Type B pancreatic cell (in vitro differentiated cells): Measurements from ENCODE around the gene TAMALIN. TPM values are rescaled to one million over a fixed set of nuclear protein-coding genes. Genes with fewer than 3 reads are reported as not detected.

Source experiments
- DNase-seq: peaks from one replicate; pipeline ENCODE4 v3.0.0; 2021; ENCODE audit warnings: mixed read lengths; ENCODE audit not compliant: unreplicated experiment; ENCODE audit errors: extremely low spot score
- H3K27ac Mint-ChIP-seq: 2 replicates; pipeline ENCODE4 v1.8.0; 2021; ENCODE audit warnings: mild to moderate bottlenecking, mixed read lengths
- H3K27me3 Mint-ChIP-seq: 2 replicates; pipeline ENCODE4 v1.8.0; 2021; ENCODE audit warnings: mixed read lengths
- H3K36me3 Mint-ChIP-seq: 2 replicates; pipeline ENCODE4 v1.8.0; 2021; ENCODE audit warnings: mixed read lengths
- H3K4me1 Mint-ChIP-seq: one replicate; pipeline ENCODE4 v1.8.0; 2021; ENCODE audit warnings: mixed read lengths; ENCODE audit not compliant: unreplicated experiment
- H3K4me3 Mint-ChIP-seq: 2 replicates; pipeline ENCODE4 v1.8.0; 2021; ENCODE audit warnings: mild to moderate bottlenecking, mixed read lengths
- H3K9me3 Mint-ChIP-seq: 2 replicates; pipeline ENCODE4 v1.8.0; 2021; ENCODE audit warnings: mixed read lengths
- total RNA-seq: library from RNA; stranded (reverse); gene quantifications from 2 replicates; pipeline ENCODE4 v1.2.1, GENCODE V29; 2021; ENCODE audit warnings: low replicate concordance
- TF ChIP-seq, protein P1 (sequence below): fragments of 200-600 bp; sonication (generic); conservative IDR thresholded peaks from 2 replicates; pipeline ENCODE4 v1.5.0; 2021; ENCODE audit warnings: antibody characterized with exemption, mild to moderate bottlenecking

TAMALIN gene
- total RNA-seq, 1 donor from 2014 or later = 16.5 TPM

DNA sequence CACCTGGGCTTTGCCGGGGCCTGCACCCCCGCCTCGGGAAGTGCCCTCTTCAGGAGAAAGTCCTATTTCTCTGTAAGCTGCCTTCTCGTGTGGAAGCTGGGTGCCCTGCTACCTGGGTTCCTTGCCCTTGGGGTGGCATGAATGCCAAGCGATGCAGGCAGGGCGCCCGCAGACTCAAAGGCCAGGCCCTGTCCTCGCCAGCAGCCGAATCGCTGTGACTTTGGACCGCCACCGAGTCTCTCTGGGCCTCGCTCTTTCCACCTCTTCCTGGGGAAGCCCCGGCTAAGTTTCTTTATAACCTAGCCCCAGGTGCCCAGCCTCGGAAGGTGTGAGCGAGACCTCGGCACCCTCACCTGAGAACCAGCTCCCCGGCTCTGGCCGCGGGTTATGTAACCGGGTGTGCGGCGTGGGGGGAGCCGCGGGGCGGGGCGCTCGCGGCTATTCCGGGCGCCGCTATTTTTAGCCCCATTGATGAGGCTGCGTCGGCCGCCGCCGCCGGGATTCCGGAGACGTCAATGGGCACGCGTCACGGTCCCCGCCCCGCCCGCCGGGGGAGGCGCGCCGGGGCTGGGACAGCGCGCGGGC, 29.9 kb downstream of the TAMALIN start:
- Mint-ChIP-seq H3K4me1 (peaks cover 21% of the 10 kb centered on the region), H3K27me3 (peaks cover 36% of the 10 kb centered on the region), H3K9me3 (no peaks in the 10 kb centered on the region), H3K4me3 (peak overlapping the region; percentile 84), H3K36me3 (no peaks in the 10 kb centered on the region), H3K27ac (peak overlapping the region; percentile 86)
- no peak for DNase-seq
- TF ChIP-seq, protein P1, sequence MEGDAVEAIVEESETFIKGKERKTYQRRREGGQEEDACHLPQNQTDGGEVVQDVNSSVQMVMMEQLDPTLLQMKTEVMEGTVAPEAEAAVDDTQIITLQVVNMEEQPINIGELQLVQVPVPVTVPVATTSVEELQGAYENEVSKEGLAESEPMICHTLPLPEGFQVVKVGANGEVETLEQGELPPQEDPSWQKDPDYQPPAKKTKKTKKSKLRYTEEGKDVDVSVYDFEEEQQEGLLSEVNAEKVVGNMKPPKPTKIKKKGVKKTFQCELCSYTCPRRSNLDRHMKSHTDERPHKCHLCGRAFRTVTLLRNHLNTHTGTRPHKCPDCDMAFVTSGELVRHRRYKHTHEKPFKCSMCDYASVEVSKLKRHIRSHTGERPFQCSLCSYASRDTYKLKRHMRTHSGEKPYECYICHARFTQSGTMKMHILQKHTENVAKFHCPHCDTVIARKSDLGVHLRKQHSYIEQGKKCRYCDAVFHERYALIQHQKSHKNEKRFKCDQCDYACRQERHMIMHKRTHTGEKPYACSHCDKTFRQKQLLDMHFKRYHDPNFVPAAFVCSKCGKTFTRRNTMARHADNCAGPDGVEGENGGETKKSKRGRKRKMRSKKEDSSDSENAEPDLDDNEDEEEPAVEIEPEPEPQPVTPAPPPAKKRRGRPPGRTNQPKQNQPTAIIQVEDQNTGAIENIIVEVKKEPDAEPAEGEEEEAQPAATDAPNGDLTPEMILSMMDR = no peak

GRCh38 chr12:52037248-52037861, 30.6 kb downstream of the TAMALIN start:
- peaks cover 36% of the 10 kb centered on the region for H3K27me3 Mint-ChIP-seq
- no peak for DNase-seq
- TF ChIP-seq, protein P1 = peak; percentile 18
- no peaks in the 10 kb centered on the region for H3K36me3 Mint-ChIP-seq
- no peaks in the 10 kb centered on the region for H3K9me3 Mint-ChIP-seq
- H3K27ac Mint-ChIP-seq = peak overlapping the region; percentile 84
- H3K4me3 Mint-ChIP-seq = peak overlapping the region; percentile 87
- peaks cover 16% of the 10 kb centered on the region for H3K4me1 Mint-ChIP-seq

DNA sequence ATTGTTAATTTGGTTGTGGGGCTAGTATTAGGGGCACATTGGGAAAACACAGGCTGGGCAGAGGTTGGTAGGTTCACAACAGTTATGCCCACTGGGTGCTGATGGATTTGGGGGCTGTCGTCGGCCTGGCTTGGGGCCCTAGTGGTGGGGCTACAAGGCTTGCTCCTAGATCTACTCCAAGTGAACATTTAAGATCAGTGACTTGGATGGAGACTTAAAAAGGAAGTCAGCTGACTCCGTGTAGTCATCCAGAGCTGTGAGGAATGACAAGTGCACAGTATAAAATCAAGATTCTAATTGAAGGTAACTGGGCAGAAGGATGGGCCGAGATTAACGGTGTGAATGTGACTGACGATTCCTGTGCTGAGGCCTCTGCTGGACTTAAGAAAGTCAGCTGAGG, 31.7 kb downstream of the TAMALIN start:
- H3K27ac Mint-ChIP-seq = peak overlapping the region; percentile 84
- no peaks in the 10 kb centered on the region for H3K36me3 Mint-ChIP-seq
- TF ChIP-seq, protein P1 = no peak
- H3K27me3 Mint-ChIP-seq = peaks cover 36% of the 10 kb centered on the region
- DNase-seq = no peak
- peak overlapping the region; percentile 87 for H3K4me3 Mint-ChIP-seq
- H3K4me1 Mint-ChIP-seq = peaks cover 11% of the 10 kb centered on the region
- no peaks in the 10 kb centered on the region for H3K9me3 Mint-ChIP-seq

- TF ChIP-seq, protein P1 = no peak
- Mint-ChIP-seq H3K36me3 (no peaks in the 10 kb centered on the region), H3K9me3 (no peaks in the 10 kb centered on the region), H3K4me1 (peaks cover 7% of the 10 kb centered on the region), H3K27ac (no peak overlapping the region), H3K27me3 (peaks cover 18% of the 10 kb centered on the region), H3K4me3 (no peak overlapping the region)
- DNase-seq = no peak
Observed at GRCh38 chr12:52041035-52041434, 34.3 kb downstream of the TAMALIN start.

DNA sequence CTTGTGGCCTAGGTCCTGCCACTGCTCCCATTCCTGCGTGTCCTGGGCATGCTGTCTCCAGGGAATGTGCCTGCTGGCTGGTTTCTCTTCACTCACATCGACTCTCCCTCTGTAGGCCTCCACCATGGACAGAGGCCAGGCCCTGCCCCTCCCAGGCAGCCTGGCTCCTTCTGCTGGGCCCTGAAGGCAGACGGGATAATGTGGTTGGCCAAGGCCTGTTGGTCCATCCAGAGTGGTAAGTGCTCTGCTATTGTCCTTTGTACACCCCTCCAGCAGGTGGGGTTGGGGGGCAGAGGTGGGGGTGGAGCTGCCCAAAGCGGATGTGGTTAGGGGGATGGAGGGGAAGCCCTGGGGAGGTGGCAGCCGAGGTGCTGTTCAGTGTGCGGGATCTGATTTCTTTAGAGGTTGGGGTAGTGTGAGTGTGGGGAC, 35.0 kb downstream of the TAMALIN start:
- no peak for DNase-seq
- H3K27me3 Mint-ChIP-seq = peaks cover 13% of the 10 kb centered on the region

More for the DNA sequence above, 35.0 kb downstream of the TAMALIN start:
- Mint-ChIP-seq H3K27ac (no peak overlapping the region), H3K9me3 (no peaks in the 10 kb centered on the region), H3K36me3 (no peaks in the 10 kb centered on the region), H3K4me3 (no peak overlapping the region), H3K4me1 (peaks cover 4% of the 10 kb centered on the region)
- TF ChIP-seq, protein P1 = no peak
